Stimulated activated CD4-positive, alpha-beta T cell treated with anti-CD3 and anti-CD28 coated beads, Interleukin-4, amount 100 ng/mL, for 4 hours (primary cell): Measurements from ENCODE around the gene DEFB123.

Source experiments
- DNase-seq, 2 experiments: peaks; one replicate each; pipeline ENCODE4 v3.0.0-alpha.2; 2020

The DEFB123 gene

DNA sequence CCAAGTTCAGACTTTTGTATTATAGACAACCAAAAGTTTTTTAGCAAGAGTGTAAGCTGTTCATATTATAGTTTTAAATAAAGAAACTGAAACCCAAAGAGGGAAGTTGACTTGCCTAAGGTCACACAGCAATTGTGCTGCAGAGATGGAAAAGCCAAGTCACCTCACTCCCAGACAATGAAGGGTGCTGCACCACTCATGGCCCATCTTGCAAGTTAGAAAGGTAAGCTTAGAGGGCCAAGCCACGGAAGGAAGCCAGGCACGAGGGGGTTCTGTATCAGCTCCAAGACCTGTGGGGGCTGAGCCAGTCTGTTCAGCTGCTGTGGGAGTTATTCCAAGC lies 33.6 kb downstream of the DEFB123 start:
- DNase-seq: no peak

DNA sequence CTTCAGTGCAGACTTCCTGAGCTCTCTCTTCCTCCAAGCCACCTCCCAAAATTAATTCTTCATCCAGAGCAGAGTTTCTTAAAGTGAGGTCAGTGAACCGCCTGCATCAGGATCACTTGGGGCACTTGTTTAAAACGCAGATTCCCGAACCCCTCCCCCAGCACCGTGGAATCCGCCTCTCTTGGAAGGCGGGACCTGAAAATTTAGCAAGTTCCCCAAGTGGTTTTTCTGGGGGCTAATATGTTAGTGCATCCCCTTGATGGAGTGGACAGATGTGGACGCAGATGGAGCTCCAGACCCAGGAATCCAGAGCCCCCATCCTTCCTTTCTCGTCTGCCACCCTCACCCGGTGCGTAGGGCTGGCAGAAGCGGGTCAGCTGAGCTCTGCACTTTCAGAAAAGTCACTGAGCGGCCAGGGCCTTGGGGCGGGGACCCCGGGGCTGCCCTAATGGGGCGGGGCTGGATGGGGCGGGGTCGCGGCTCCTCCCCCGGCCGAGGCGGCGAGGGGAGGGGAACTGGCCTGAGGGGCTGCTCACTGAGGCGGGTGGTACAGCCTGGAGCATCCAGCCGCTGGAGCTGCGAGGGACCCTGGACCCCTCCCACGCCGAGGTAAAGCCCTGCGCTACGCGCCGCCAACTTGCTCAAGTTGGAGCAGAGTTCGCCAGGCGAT lies 34.5 kb downstream of the DEFB123 start, which contains the start of the genes DEFB124 and REM1:
TSS of gene DEFB124 (minus strand) at position 370 of the 670 bp plus-strand sequence. CDS start 2,114 bp downstream, outside the sequence.
TSS of gene REM1 (plus strand) at position 531 of the 670 bp plus-strand sequence. CDS start 1,158 bp downstream, outside the sequence.
- DNase-seq: no peak

DNA sequence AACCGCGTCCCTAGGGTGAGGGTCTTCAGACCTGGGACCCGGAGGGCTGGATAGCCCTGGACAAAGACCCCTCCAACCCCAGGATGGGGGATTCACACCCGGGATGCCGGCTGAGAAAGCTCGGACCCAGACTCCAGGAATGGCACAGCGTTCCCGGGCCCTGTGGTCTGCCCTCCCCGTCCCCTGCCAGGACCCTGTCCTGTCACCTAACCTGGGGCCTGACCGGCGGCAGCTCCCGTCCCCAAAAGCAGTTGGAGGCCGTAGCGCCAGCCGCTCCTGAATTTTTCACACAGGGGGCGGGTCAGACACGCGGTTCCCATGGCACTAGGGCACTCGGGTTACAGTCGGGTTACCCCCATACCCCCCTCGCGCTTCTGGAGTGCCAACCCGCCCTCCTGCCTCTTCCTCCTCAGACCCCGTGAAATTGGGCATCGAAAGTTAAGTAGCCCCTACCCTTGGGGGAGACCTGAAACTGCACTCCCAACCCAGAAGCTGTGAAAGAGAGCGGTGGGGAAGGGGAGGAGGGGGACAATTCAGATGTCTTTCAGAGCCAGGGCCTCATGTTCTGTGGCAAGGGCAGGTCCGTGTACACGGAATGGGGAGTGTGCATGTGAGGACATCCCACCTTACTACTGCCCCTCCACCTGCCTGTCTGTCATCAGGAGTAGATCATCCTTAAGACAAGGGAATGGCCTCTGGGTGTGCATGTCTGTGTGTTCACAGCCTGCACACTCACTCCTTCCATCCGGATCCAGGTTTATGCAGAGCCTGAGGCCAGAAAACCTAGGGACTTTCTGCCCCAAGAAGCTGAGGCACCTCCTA lies 35.3 kb downstream of the DEFB123 start:
- no peak for DNase-seq

DNA sequence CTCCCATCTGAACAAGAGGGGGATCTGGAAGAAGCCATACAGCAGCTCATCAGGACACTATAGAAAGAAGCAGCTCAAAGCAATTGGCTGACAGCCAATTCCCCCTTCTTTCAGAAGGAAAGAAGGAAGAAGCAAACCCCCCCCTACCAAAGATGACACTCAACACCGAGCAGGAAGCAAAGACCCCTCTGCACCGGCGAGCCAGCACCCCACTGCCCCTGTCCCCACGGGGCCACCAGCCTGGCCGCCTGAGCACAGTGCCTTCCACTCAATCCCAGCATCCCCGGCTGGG lies 35.8 kb downstream of the DEFB123 start:
- no peak for DNase-seq

DNA sequence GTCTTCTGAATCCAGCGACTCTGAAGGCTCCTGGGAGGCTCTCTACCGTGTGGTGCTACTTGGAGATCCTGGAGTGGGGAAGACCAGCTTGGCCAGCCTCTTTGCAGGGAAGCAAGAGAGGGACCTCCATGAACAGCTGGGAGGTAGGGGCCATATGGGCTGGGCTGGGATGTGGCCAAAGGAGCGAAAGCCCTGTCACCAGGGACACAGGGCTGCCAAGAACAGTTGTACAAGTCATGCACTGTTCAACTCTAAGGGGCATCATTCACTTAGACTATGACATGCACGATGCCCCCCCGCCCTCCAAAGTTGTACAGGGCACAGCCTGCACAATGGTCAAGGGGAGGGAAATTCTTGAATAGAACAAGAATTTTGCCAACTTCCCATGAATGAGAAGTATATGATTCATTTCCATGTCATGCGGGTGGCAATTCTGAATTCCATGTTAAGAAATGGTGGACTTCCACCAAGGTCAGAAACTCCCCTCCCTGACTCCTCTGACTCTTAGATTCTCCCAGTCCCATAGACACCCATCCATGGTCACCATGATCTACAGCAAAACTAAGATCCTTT lies 36.3 kb downstream of the DEFB123 start:
- no peak for DNase-seq

DNA sequence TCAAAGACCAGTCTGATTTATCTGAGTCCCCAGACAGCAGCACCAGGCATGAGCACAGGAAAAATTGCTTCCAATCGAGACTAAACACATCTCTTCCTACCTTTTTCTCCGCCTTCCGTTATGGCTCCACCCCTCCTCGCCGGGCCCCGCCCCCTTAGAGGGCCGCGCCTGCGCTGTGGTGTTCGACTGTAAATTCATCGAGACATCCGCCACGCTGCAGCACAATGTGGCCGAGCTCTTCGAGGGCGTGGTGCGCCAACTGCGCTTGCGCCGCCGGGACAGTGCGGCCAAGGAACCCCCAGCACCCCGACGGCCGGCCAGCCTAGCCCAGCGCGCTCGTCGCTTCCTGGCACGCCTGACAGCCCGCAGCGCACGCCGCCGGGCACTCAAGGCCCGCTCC lies 43.6 kb downstream of the DEFB123 start:
- DNase-seq: no peak

DNA sequence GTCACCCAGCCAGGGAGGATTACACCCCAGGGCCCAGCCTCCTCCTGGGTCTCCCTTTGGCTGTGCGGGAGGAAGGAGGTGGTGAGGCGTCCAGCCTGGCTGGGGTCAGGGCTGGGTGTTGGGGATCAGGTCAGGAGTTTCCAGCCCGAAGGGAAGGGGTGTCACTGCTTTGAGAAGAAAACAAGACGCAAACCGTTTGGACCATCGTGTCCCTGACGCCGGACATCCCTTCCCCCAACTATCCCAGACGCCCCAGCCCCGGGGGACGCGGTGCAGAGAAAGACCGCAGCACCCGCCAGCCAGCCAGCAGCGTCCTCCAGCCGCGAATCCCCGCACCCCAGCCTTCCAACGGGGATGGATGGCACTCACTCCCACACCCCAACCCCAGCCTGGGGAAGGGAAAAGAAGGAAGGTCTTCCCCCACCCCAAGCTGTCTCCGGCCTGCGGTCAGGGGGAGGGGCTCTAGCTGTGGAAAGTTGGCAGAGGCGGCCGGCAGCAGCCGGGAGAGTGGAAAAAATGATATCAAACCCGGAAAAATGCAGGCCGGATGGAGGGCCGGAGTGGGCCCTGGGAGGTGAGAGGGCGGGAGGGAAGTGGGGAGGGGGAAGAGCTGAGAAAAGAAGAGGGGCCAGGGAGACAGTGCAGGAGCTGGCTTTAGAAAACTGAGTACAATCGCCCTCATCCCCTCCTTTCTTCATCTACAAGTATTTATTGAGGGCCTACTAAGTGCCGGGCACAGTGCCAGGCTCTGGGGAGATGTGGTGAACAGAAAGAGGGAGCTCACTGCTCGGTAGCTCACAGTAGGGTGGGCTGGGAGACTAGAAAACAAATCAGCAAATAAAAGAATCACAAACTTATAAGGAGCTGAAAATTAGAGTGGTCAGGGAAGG lies 45.3 kb downstream of the DEFB123 start:
- no peak for DNase-seq

DNA sequence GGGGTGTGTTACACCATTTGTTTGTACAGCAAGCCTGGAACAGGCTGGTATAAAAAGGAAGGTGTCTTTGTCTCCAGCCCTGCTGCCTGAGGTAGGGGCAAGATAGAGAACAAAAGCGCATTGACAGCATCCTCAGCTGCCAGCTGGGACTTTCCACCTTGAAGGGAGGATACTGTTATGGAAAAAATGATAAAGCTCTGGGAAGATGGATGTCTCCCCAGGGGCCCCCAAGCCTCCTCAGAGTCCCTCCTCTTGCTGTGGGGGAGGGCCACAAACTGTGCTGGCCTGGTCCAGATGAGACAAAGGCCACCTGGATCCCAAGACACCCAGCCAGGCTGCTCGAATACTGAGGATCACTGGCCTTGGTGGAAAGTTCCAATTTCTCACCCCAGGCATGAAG lies 47.7 kb downstream of the DEFB123 start:
- no peak for DNase-seq

DNA sequence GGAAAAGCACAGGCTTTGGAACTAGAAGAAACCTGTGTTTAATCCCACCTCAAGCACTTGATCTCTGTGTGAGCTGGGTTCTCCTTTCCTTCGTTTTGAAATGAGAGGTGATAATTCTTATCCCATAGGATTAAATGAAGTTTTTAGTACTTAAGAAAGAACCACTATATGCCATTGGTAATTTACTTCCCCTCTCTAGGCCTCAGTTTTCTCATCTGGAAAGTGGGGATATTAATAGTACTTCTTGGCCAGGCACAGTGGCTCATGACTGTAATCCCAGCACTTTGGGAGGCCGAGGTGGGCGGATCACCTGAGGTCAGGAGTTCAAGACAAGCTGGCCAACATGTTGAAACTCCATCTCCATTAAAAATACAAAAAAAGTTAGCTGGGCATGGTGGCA lies 48.7 kb downstream of the DEFB123 start:
- no peak for DNase-seq

DNA sequence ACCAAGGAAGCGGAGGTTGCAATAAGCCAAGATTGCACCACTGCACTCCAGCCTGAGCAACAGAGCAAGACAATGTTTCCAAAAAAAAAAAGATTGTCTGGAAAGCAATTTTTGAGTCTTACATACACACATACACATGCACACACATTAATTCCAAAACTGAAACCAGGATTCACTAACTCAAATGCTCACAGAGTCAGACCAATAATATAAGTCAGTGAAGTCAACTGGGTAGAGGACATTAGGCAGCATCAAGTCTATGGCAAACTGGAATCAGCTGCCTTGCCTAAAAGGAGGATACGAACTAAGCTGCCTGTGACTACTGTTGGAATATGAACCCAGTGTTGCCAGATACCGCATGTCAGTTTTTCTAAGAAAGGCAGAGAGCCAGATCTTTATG lies 50.3 kb downstream of the DEFB123 start:
- no peak for DNase-seq

DNA sequence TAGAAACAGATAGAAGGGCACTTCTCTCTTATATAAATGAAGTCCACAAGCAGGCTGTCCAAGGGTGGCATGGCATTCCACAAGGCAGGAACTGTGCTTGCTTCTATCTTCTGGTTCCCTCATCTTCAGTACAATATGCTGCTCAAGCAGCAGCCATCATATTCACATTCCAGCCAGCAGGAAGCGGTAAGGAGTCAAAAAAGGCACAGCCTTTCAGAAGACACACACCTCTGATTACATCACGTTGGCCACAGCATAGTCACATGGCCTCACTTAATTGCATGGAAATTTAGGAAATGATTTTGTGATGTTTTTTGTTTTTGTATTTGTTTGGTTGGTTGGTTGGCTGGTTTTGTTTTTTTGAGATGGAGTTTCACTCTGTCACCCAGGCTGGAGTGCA lies 53.7 kb downstream of the DEFB123 start:
- no peak for DNase-seq

DNA sequence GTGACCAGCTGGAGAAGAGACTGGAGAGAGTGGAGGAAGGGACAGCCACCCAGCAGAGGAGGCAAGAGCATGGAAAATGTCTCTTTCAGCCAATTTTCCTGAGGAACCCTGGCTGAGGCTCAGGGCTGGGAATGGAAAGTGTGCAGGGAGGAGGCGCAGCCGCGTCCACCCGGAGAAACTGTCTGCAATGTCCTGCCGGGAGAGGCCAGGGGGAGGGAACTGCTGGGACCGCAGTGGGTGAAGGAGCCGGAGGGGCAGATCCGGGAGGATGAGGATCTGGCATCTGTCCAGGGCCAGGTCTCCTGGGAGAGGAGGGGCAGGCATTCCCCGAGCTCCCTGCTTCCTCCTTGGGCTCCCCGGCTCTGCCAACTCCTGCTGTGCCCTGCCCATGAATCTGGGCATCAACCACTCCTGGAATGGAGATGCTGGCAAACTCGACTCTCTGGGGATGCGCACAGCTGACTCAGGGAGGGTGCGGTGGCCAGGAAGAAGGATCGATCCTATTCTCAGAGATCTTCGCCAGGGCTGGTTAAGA lies 56.4 kb downstream of the DEFB123 start:
- no peak for DNase-seq

DNA sequence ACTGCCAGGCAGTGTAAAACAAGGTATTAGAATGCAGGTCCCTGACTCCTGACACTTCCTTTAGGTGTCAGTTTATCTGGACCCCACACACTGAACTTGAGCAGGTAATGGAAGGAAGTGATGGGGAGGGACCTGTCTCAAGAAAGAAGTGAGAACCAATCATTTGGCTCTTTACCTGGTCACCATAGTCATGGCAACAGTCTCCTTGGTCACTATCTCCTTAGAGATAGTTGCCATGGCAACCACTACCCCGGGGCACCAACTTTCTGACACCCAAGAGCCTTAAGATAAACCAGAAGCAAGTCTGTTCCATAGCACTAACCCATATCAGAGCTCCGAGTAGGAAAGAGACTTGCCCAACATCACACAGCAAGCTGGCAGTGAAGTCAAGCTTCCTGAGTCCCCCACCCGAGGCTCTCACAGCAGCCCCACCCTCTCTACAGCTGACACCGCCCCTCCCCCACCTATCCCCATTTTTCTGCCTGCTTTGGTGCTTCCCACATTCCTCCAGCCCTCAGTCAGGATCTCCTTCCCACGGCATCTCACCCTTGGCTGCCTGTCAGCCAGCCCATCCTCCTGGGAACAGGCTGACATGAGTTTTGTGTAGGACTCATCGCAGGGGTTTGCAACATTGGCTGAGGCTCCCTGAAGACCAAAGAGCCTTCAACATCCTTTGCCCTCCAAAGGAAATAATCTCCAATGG lies 57.6 kb downstream of the DEFB123 start:
- DNase-seq: no peak
